CD14-positive monocyte (primary cell): ENCODE data around the gene PLBD2. TPM values are rescaled to one million over a fixed set of nuclear protein-coding genes. Genes with fewer than 3 reads are reported as not detected.

Experiments used
- DNase-seq, 3 donors: peaks; one replicate each; pipeline ENCODE4 v3.0.0-alpha.2; 2011 to 2022
- H2AFZ ChIP-seq: 2 replicates; pipeline ENCODE4 v1.6.0; 2012; ENCODE audit warnings: mild to moderate bottlenecking, low read depth, low read length, inconsistent platforms; ENCODE audit not compliant: insufficient read depth, poor library complexity, severe bottlenecking
- H3K27ac ChIP-seq, 2 donors: 1 replicate in 1 of 2; 2 replicates in 1 of 2; pipeline ENCODE4 v1.5.1; 2012 to 2013; ENCODE audit warnings: low read length in 2 of 2, control low read depth in 1 of 2, inconsistent platforms in 1 of 2, low read depth in 1 of 2, mild to moderate bottlenecking in 1 of 2
- H3K27me3 ChIP-seq, 2 donors: one replicate each; pipeline versions ENCODE4 v1.6.0 to v1.6.1; 2011 to 2013; ENCODE audit warnings: low read length in 2 of 2; ENCODE audit not compliant: control insufficient read depth in 2 of 2, insufficient read depth in 2 of 2
- H3K36me3 ChIP-seq, 2 donors: replicated peaks in 1 of 2; 1 replicate in 1 of 2; 2 replicates in 1 of 2; pipeline versions ENCODE4 v1.5.1 to v1.6.1; 2012 to 2013; ENCODE audit warnings: low read length in 2 of 2, control low read depth in 1 of 2, inconsistent platforms in 1 of 2, mild to moderate bottlenecking in 1 of 2; ENCODE audit not compliant: insufficient read depth in 2 of 2, control insufficient read depth in 1 of 2
- H3K4me1 ChIP-seq, 2 donors: 1 replicate in 1 of 2; 2 replicates in 1 of 2; pipeline versions ENCODE4 v1.5.1 to v1.6.1; 2012 to 2013; ENCODE audit warnings: low read length in 2 of 2, control low read depth in 1 of 2, inconsistent platforms in 1 of 2, mild to moderate bottlenecking in 1 of 2, moderate library complexity in 1 of 2; ENCODE audit not compliant: insufficient read depth in 2 of 2, control insufficient read depth in 1 of 2
- H3K4me2 ChIP-seq: replicated peaks from 2 replicates; pipeline ENCODE3; 2012; ENCODE audit warnings: low read length, moderate library complexity, mild to moderate bottlenecking; ENCODE audit not compliant: poor library complexity, severe bottlenecking; ENCODE audit errors: extremely low read depth
- H3K4me3 ChIP-seq, 3 experiments: fragments of 200-600 bp in 1 of 3; sonication (generic) in 1 of 3; replicated peaks in 1 of 3; 1 replicate in 2 of 3; 2 replicates in 1 of 3; pipeline ENCODE4 v1.5.1; 2011 to 2013; ENCODE audit warnings: low read length in 3 of 3, mild to moderate bottlenecking in 3 of 3, control low read depth in 2 of 3, low read depth in 2 of 3, inconsistent platforms in 1 of 3, moderate library complexity in 1 of 3
- H3K79me2 ChIP-seq: 2 replicates; pipeline ENCODE4 v1.6.0; 2012; ENCODE audit warnings: mild to moderate bottlenecking, control low read depth, inconsistent platforms, low read length, moderate library complexity; ENCODE audit not compliant: insufficient read depth
- H3K9ac ChIP-seq: 2 replicates; pipeline ENCODE4 v1.6.0; 2017; ENCODE audit warnings: low read length, mild to moderate bottlenecking; ENCODE audit not compliant: insufficient read depth, poor library complexity, severe bottlenecking
- H3K9me3 ChIP-seq, 2 donors: replicated peaks in 1 of 2; 1 replicate in 1 of 2; 2 replicates in 1 of 2; pipeline versions ENCODE4 v1.5.1 to v1.6.1; 2012 to 2013; ENCODE audit warnings: low read length in 2 of 2, control low read depth in 1 of 2; ENCODE audit not compliant: control insufficient read depth in 1 of 2, insufficient read depth in 1 of 2
- H4K20me1 ChIP-seq: 2 replicates; pipeline ENCODE4 v1.6.0; 2012; ENCODE audit warnings: mild to moderate bottlenecking, low read length, control low read depth, moderate library complexity; ENCODE audit not compliant: insufficient read depth
- H3K27ac Mint-ChIP-seq, 7 donors: one replicate each; pipeline ENCODE4 v1.8.0; 2020; ENCODE audit warnings: mild to moderate bottlenecking in 7 of 7, mixed read lengths in 7 of 7, moderate library complexity in 6 of 7, inconsistent platforms in 2 of 7
- H3K27me3 Mint-ChIP-seq, 3 donors: one replicate each; pipeline ENCODE4 v1.8.0; 2021 to 2022; ENCODE audit warnings: low read depth in 3 of 3, mild to moderate bottlenecking in 3 of 3, mixed read lengths in 3 of 3, moderate library complexity in 3 of 3, inconsistent platforms in 1 of 3
- H3K36me3 Mint-ChIP-seq, 2 donors: one replicate each; pipeline ENCODE4 v1.8.0; 2020; ENCODE audit warnings: mixed read lengths in 2 of 2, inconsistent platforms in 1 of 2, mild to moderate bottlenecking in 1 of 2
- H3K4me1 Mint-ChIP-seq: one replicate; pipeline ENCODE4 v1.8.0; 2020; ENCODE audit warnings: mild to moderate bottlenecking, mixed read lengths
- H3K4me3 Mint-ChIP-seq, 2 donors: one replicate each; pipeline ENCODE4 v1.8.0; 2020; ENCODE audit warnings: mild to moderate bottlenecking in 2 of 2, mixed read lengths in 2 of 2, moderate library complexity in 1 of 2
- H3K9me3 Mint-ChIP-seq, 7 donors: one replicate each; pipeline ENCODE4 v1.8.0; 2020 to 2022; ENCODE audit warnings: mixed read lengths in 7 of 7, mild to moderate bottlenecking in 6 of 7, moderate library complexity in 6 of 7, inconsistent platforms in 2 of 7
- CTCF ChIP-seq: fragments of 200-600 bp; IDR thresholded peaks from one replicate; pipeline ENCODE4 v1.8.0; 2022; ENCODE audit warnings: antibody characterized with exemption, mild to moderate bottlenecking
- WGBS: methylation state at CpG from one replicate; pipeline ENCODE4 v1.1.5; 2013; ENCODE audit warnings: missing lambda C conversion rate; ENCODE audit not compliant: insufficient coverage; 5-methylcytosine and 5-hydroxymethylcytosine counted together
- intact Hi-C, 2 donors: fragments of 100-400 bp; cut with micrococcal nuclease; formaldehyde crosslinking; loops; one replicate each; pipeline versions ENCODE4 v1.15.0 to v1.15.1; 2023
- polyA plus RNA-seq, 3 donors: library from polyadenylated mRNA; depleted of rRNA in 1 of 3; unstranded in 2 of 3; stranded (reverse) in 1 of 3; fragments of 300-500 nt in 2 of 3; fragments of >200 nt in 1 of 3; fragmentation: Illumina TruSeq in 2 of 3; gene quantifications; 1 replicate in 2 of 3; 2 replicates in 1 of 3; pipeline ENCODE4 v1.2.3, GENCODE V29; 2012 to 2021

The PLBD2 gene
- polyA plus RNA-seq, 3 donors: 8.5 to 12.4 (median 8.8) TPM

- no peak overlapping the region for H3K9ac ChIP-seq
- Mint-ChIP-seq H3K9me3 (peaks cover 0 to 7% (median 0%) of the 10 kb centered on the region in 7 donors), H3K27me3 (peaks cover 0 to 5% (median 2%) of the 10 kb centered on the region in 3 donors), H3K4me3 (no peak overlapping the region), H3K27ac (no peak overlapping the region), H3K36me3 (peaks cover 31 to 37% of the 10 kb centered on the region in 2 donors), H3K4me1 (no peaks in the 10 kb centered on the region)
- H3K9me3 ChIP-seq: no peaks in the 10 kb centered on the region
- no peak overlapping the region for H3K4me3 ChIP-seq
- TF ChIP-seq CTCF: no peak
- H3K4me1 ChIP-seq: no peaks in the 10 kb centered on the region
- no peaks in the 10 kb centered on the region for H3K79me2 ChIP-seq
- H3K4me2 ChIP-seq: no peak overlapping the region
- 100% methylated on average over 5 of the region's 6 CpGs for WGBS
- H2AFZ ChIP-seq: no peak overlapping the region
- no peak overlapping the region for H3K27ac ChIP-seq
- H3K27me3 ChIP-seq: no peaks in the 10 kb centered on the region
- peaks cover 23 to 48% of the 10 kb centered on the region in 2 donors for H3K36me3 ChIP-seq
- intact Hi-C loops: loop anchor here in 1 of 2 donors (5.0 kb wide), 1 partner anchor 37 kb away; no protein-coding TSS in a partner anchor
- DNase-seq: no peak
- no peaks in the 10 kb centered on the region for H4K20me1 ChIP-seq
Observed at GRCh38 chr12:113390064-113391043, 32.0 kb downstream of the PLBD2 start.

DNA sequence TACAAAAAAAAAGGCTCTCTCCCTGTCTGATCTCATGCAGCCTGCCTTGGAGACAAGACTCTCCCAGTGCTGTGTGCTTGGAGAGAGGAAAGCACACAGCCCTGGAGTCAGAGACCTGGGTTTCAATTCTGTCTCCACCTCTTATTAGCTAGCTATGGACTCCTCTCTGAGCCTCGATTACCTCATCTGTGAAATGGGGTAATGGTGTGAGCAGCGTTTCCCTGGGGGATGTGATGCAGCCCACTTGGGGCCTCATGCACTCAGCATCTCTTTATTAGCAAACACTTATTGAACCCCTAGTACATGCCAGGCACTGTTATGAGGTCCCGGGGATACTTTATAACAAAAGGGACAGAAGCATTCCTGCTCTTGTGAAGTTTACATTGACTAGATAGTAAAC is 32.8 kb downstream of the PLBD2 start:
- no peak for DNase-seq
- H3K36me3 Mint-ChIP-seq: peaks cover 25 to 29% of the 10 kb centered on the region in 2 donors
- no CpG with 5 or more reads among the region's 3 CpGs for WGBS
- no peaks in the 10 kb centered on the region for H3K4me1 ChIP-seq
- peaks cover 0 to 12% (median 0%) of the 10 kb centered on the region in 7 donors for H3K9me3 Mint-ChIP-seq
- H3K27ac Mint-ChIP-seq: no peak overlapping the region
- H4K20me1 ChIP-seq: no peaks in the 10 kb centered on the region
- H3K27ac ChIP-seq: no peak overlapping the region
- no peaks in the 10 kb centered on the region for H3K4me1 Mint-ChIP-seq
- no peak for TF ChIP-seq CTCF
- H3K36me3 ChIP-seq: peaks cover 21 to 43% of the 10 kb centered on the region in 2 donors
- H3K4me3 Mint-ChIP-seq: no peak overlapping the region
- H3K27me3 ChIP-seq: no peaks in the 10 kb centered on the region
- no peak overlapping the region for H3K4me2 ChIP-seq
- peaks cover 0 to 6% (median 2%) of the 10 kb centered on the region in 3 donors for H3K27me3 Mint-ChIP-seq
- no peak overlapping the region for H2AFZ ChIP-seq
- H3K9me3 ChIP-seq: no peaks in the 10 kb centered on the region
- no peak overlapping the region for H3K9ac ChIP-seq
- no peaks in the 10 kb centered on the region for H3K79me2 ChIP-seq
- no peak overlapping the region for H3K4me3 ChIP-seq
- intact Hi-C loops: loop anchor here in 1 of 2 donors (5.0 kb wide), 1 partner anchor 36 kb away; no protein-coding TSS in a partner anchor
